Suprapubic skin (tissue), 3 donors: Measurements from ENCODE around the gene KLRF2.

Source experiments
- CTCF ChIP-seq, 2 donors: fragments of 200-600 bp in 1 of 2; fragments of 450-650 bp in 1 of 2; sonication (generic) in 1 of 2; IDR thresholded peaks; one replicate each; pipeline ENCODE4 v1.5.1; 2016 to 2019; ENCODE audit warnings: antibody characterized with exemption in 2 of 2, mild to moderate bottlenecking in 1 of 2, moderate library complexity in 1 of 2
- EP300 ChIP-seq: sonication (generic); formaldehyde crosslinking; IDR thresholded peaks from one replicate; pipeline ENCODE4 v1.6.1; 2017; ENCODE audit warnings: antibody characterized with exemption

GRCh38 chr12:9881988-9882387 is 699 bp downstream of the KLRF2 start:
- TF ChIP-seq CTCF (IDR thresholded peaks at IDR 0.05) (no peak), EP300 (no peak)
